ENCODE measurements around the gene CLIC6.

- TF ChIP-seq POLR2A (IDR thresholded peaks at IDR 0.05) (no peak), CTCF (IDR thresholded peaks at IDR 0.05 in 4 of 5, conservative IDR thresholded peaks at IDR 0.05 in 1 of 5) (no peak)
These were observed 10.3 kb downstream of the CLIC6 start for GRCh38 chr21:34679051-34679450.

All from gastrocnemius medialis (tissue), 4 donors.